Right cardiac atrium (tissue), 5 donors: ENCODE data around the gene SP100. TPM values are rescaled to one million over a fixed set of nuclear protein-coding genes. Genes with fewer than 3 reads are reported as not detected.
"Not testable (repeated sequence)": the region's sequence is repeated elsewhere in the genome, so short reads cannot be mapped to it uniquely, and the experiment has no call there.

Source experiments
- ATAC-seq, 2 donors: fragments of 200-7000 bp; cut with Tn5 transposase; one replicate each; pipeline versions ENCODE4 v1.8.0 to v1.9.1; 2020; ENCODE audit warnings: moderate library complexity in 2 of 2, mild to moderate bottlenecking in 1 of 2
- DNase-seq, 3 donors: peaks; one replicate each; pipeline ENCODE4 v3.0.0-alpha.2; 2020
- H3K27ac ChIP-seq: one replicate; pipeline ENCODE4 v1.5.1; 2013; ENCODE audit warnings: mild to moderate bottlenecking, low read length, control low read depth, moderate library complexity
- H3K27me3 ChIP-seq: one replicate; pipeline ENCODE4 v1.6.1; 2013; ENCODE audit not compliant: control insufficient read depth, insufficient read depth
- H3K4me1 ChIP-seq: one replicate; pipeline ENCODE4 v1.6.1; 2013; ENCODE audit warnings: low read length; ENCODE audit not compliant: control insufficient read depth, insufficient read depth
- H3K4me3 ChIP-seq: one replicate; pipeline ENCODE4 v1.5.1; 2013; ENCODE audit warnings: low read length, control low read depth
- H3K9me3 ChIP-seq: one replicate; pipeline ENCODE4 v1.6.1; 2013; ENCODE audit warnings: low read length; ENCODE audit not compliant: control insufficient read depth
- WGBS: extraction: QIAGEN DNeasy Blood & Tissue Kit; methylation state at CpG from one replicate; pipeline ENCODE4 v1.1.7; 2013; 5-methylcytosine and 5-hydroxymethylcytosine counted together
- intact Hi-C, 4 donors: fragments of 100-400 bp; cut with DNase I; formaldehyde crosslinking; loops; one replicate each; pipeline versions ENCODE4 v1.11.0 to v1.14.0; 2022 to 2023
- long read RNA-seq, 4 donors: library from polyadenylated mRNA; unstranded; transcript quantifications; one replicate each; pipeline ENCODE4 v2.0.0, GENCODE V29; 2020 to 2021
- polyA plus RNA-seq: library from polyadenylated mRNA; stranded (reverse); fragments of 200-250 nt; gene quantifications from one replicate; pipeline ENCODE4 v1.2.3, GENCODE V29; 2013
- total RNA-seq, 4 donors: library from RNA; stranded (reverse); fragmentation: NEBNext Ultra II Directional; extraction: Animal tissue kit (Norgen Biotek cat#: 25700); gene quantifications; one replicate each; pipeline ENCODE4 v1.2.1, GENCODE V29; 2021
- donor health status: healthy with polysubstance abuse.
- donor health status: DM: no; HTN: yes; CAD: no.
- donor health status: DM: no; HTN: no; CAD: no.
- donor health status: DM: no; HTN: yes; CAD: no; lungs with severe emphysema.
- donor health status: DM: yes; HTN: yes; CAD: no.

SP100 gene
- total RNA-seq, result 10 to 100 TPM; 70.8 to 88.3 (median 76.5) TPM
- polyA plus RNA-seq, result 64.5 TPM
- long read RNA-seq, donor 1, transcript SP100-205 (14 exons, 1,802 nt), result minor isoform, 20 of 167 reads
- long read RNA-seq, donor 1, transcript SP100-204 (15 exons, 1,898 nt), result major isoform, 53 of 167 reads
- long read RNA-seq, donor 1, partial matches to known transcripts, result 20 of 167 reads
- long read RNA-seq, donor 1, other reads (novel, unspliced or antisense), result 69 of 167 reads
- long read RNA-seq, donor 2, transcript SP100-205 (14 exons, 1,802 nt), result minor isoform, 9 of 60 reads
- long read RNA-seq, donor 2, transcript SP100-204 (15 exons, 1,898 nt), result major isoform, 22 of 60 reads
- long read RNA-seq, donor 2, partial matches to known transcripts, result 7 of 60 reads
- long read RNA-seq, donor 2, other reads (novel, unspliced or antisense), result 22 of 60 reads
- long read RNA-seq, donor 3, transcript SP100-205 (14 exons, 1,802 nt), result minor isoform, 38 of 369 reads
- long read RNA-seq, donor 3, transcript SP100-204 (15 exons, 1,898 nt), result major isoform, 118 of 369 reads
- long read RNA-seq, donor 3, partial matches to known transcripts, result 81 of 369 reads
- long read RNA-seq, donor 3, other reads (novel, unspliced or antisense), result 127 of 369 reads
- long read RNA-seq, donor 4, transcript SP100-204 (15 exons, 1,898 nt), result major isoform, 36 of 84 reads
- long read RNA-seq, donor 4, transcript SP100-205 (14 exons, 1,802 nt), result minor isoform, 15 of 84 reads
- long read RNA-seq, donor 4, partial matches to known transcripts, result 3 of 84 reads
- long read RNA-seq, donor 4, other reads (novel, unspliced or antisense), result 27 of 84 reads

DNA sequence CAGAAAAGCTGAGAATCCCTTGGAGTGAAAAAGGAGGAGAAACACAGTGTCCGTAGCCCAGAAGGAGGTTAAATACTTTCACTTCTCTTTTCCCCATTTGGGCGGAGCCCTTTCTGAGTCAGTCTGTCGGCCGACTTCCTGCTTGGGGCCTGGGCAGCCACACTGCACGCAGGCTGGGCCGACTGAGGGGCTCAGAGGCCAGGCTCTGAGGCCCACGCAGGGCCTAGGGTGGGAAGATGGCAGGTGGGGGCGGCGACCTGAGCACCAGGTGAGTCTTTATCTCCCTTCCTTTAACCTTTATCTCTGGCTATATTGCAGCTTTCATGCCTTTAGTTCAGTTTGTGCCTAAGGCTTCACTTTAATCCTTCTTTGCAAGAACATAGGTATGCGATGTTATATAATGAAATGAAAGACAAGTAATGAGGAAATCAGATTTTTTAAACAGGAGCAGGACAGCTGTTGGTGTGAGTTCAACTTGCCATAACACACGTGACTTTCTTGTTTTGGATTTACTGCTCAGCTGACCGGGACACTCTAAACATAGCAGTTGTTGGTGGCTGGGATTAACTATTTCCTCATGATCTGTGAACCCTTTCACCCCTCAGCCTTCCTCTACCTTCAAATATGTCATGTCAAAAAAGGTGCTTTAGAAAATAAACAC lies at the start of gene SP100:
Gene SP100 (plus strand): TSS at position 141 of the 661 bp plus-strand sequence. CDS start 96 bp downstream, at position 237.
- Histone ChIP-seq H3K9me3 (no peaks in the 10 kb centered on the region), H3K27me3 (no peaks in the 10 kb centered on the region), H3K4me1 (peaks cover 10% of the 10 kb centered on the region), H3K4me3 (peak within 1 kb of the TSS; percentile 78), H3K27ac (peak within 1 kb of the TSS; percentile 100)
- 6% methylated on average over 12 of the region's 12 CpGs for WGBS
- ATAC-seq (peak; percentile 88 to 89), DNase-seq (peak; percentile 78 to 92 (median 88))
- intact Hi-C loops, result no loop called here

DNA sequence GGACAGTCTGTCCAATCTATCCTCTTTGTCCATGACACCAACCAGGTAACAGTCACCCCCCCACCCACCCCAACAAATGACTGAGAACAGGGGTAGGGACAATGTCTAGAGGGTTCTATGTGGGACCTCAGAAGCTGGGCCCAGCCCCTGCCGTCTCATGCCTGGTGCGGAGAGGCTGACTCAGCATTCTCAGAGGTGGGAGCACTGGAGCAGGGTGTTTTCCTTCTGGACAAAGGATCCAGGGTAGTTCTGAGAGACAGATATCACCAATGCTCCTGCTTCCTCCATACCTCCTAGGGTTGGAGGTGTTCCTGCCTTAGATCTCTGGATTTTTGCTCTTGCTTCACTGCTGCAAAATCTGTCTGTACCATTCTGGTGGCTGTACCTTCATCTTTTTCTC lies 33.9 kb upstream of the SP100 start:
- intact Hi-C loops, result no loop called here
- no peaks in the 10 kb centered on the region for H3K9me3 ChIP-seq
- 94% methylated on average over 2 of the region's 2 CpGs for WGBS
- no peak for DNase-seq
- ATAC-seq, result no peak
- H3K27ac ChIP-seq, result no peak overlapping the region
- H3K27me3 ChIP-seq, result no peaks in the 10 kb centered on the region
- no peak overlapping the region for H3K4me3 ChIP-seq
- H3K4me1 ChIP-seq, result peaks cover 1% of the 10 kb centered on the region

DNA sequence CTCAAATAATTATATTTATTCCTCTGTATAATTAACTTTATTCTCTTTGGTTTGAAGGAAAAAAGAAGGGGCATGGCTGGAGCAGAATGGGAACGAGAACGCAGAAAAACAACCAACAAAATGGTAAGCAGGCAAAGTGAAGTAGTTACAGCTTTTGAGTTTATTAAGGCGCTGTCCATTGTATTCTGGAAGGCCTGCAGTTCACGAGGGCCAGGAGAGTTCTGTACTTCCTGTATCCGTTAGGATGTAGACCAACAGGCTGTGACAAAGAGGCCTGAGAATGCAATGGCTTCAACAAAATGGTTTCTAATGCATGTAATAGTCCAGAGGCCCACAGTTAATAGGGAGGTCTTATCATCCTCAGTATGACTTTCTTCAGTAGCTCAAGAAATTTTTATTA lies 32.5 kb upstream of the SP100 start:
- DNase-seq (no peak), ATAC-seq (no peak)
- no peak overlapping the region for H3K27ac ChIP-seq
- 69% methylated on average over 5 of the region's 5 CpGs for WGBS
- no peaks in the 10 kb centered on the region for H3K9me3 ChIP-seq
- H3K4me3 ChIP-seq, result no peak overlapping the region
- intact Hi-C loops, result no loop called here
- peaks cover 1% of the 10 kb centered on the region for H3K4me1 ChIP-seq
- no peaks in the 10 kb centered on the region for H3K27me3 ChIP-seq

DNA sequence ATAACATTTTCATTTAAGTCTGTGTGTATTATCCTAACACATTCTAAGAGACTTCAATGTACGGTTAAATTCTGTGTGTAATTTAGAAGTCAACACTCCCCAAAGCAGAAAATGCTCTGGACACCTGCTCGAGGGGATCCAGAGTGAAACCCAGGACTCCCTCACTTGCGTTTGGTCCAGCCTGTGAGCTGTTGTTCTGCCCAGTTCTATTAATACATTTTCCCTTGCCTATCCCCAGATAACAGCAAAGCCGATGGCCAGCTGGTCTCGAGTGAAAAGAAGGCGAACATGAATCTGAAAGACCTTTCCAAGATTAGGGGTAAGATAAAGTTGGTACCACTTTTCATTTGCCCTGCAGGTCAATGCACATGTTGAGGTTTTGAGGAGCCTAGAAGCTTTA lies 31.0 kb upstream of the SP100 start:
- ATAC-seq, result no peak
- Histone ChIP-seq H3K9me3 (no peaks in the 10 kb centered on the region), H3K27ac (no peak overlapping the region), H3K27me3 (no peaks in the 10 kb centered on the region), H3K4me1 (peaks cover 1% of the 10 kb centered on the region), H3K4me3 (no peak overlapping the region)
- DNase-seq, result no peak
- 63% methylated on average over 6 of the region's 6 CpGs for WGBS
- intact Hi-C loops, result no loop called here

DNA sequence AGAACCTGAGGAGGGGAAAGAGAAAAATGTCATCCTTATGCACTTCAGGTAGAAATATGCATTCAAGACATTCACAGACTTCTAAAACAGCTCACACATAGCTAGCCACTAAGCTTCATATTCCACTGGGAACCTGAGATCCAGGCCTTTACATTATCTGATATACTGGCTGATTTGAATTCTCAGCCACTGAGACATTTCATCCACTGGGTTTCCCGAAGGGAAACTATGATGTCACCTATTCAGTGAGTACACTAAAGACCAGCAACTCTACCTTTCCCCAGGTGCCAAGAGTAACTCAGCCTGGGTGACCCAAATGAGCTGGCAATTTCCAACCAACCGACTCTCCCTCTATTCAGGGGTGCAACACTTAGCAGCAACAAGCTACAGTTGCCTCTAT lies 21.7 kb upstream of the SP100 start:
- Histone ChIP-seq H3K27me3 (no peaks in the 10 kb centered on the region), H3K4me3 (no peak overlapping the region), H3K9me3 (no peaks in the 10 kb centered on the region), H3K4me1 (no peaks in the 10 kb centered on the region), H3K27ac (no peak overlapping the region)
- WGBS, result 88% methylated on average over 2 of the region's 2 CpGs
- ATAC-seq (no peak), DNase-seq (no peak)
- intact Hi-C loops, result no loop called here

DNA sequence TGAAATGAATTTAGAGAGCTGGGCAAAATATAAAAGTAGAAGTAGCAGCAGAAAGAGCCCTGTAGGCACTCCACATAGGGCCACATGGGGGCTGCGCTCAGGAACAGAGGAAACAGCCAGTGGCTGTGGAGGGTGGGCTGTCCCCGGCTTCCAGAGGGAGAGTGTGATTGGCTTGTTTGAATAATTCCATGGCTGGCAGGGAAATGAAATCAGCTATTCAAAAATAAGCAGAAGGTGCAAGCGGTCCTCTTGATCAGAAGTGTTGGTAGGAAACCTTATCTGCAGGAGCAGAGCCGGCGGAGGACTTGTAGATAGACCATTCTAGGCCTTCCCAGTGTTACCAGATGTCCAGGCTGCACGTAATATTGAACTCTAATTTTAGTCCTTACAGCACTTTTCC lies 17.3 kb upstream of the SP100 start:
- H3K9me3 ChIP-seq, intact Hi-C loops, H3K27me3 ChIP-seq, H3K4me3 ChIP-seq, H3K4me1 ChIP-seq: not testable (repeated sequence)
- peak overlapping the region; percentile 52 for H3K27ac ChIP-seq
- ATAC-seq (peak; percentile 85 to 86), DNase-seq (peak; percentile 27 to 62 (median 56))
- 69% methylated on average over 6 of the region's 6 CpGs for WGBS

DNA sequence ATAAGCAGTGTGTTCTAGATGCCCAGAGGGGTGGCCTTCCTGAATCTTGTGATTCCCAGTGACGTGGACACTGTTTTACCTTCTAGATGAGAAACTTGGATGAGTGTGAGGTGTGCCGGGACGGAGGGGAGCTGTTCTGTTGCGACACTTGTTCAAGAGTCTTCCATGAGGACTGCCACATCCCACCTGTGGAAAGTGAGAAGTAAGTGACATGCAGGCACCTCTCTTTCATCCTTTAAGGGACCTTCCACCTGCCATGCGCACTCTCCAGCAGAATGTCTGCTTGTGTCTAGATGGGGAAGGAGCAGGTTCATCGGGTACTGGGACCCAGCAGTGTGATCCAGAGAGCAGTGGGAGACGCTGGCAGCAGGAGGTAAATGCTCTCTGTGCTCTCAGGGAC lies 16.0 kb upstream of the SP100 start:
- H3K27ac ChIP-seq, result no peak overlapping the region
- DNase-seq (no peak), ATAC-seq (no peak)
- H3K4me3 ChIP-seq, result no peak overlapping the region
- H3K4me1 ChIP-seq, result no peaks in the 10 kb centered on the region
- WGBS, result 88% methylated on average over 7 of the region's 7 CpGs
- intact Hi-C loops, result no loop called here
- H3K27me3 ChIP-seq, result no peaks in the 10 kb centered on the region
- H3K9me3 ChIP-seq, result no peaks in the 10 kb centered on the region

DNA sequence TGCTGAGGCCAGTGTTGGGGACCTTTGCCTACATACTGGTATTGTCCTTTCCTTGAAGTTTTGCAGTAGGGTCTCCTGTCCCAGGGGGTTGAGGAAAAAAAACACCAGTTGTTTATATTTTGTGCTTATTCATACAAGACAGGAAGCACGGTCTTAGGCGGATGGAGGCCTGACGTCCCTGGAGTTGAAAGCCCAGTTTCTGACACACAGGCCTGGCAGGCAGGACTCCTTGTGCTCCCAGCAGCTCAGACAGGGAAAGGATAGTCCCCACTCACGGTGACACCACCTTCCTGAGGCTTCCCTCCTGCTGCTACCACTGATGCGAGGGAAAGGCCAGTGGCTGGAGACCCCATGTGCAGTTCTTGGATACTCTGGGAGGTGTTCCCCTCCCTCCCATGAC lies 15.5 kb upstream of the SP100 start:
- intact Hi-C loops, result no loop called here
- ATAC-seq, result no peak

DNA sequence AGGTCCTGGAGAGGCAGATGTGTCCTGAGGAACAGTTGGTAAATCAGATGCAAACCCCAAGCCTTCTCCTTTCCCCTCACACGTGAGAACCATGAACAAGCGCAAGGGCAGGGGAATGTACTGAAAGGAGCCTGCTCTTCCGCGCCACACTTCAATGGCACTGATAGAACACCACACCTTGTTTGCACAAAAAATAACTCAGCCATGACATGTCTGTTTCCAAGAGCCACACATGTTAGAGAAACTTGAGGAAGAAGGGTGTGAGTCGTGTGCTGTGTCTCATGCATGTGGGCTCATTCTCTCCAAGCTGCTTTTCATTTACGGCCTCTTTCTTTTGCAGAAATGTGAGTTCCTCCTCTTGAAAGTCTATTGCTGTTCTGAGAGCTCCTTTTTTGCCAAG lies 15.0 kb upstream of the SP100 start:
- H3K9me3 ChIP-seq, H3K27ac ChIP-seq, H3K4me1 ChIP-seq, H3K4me3 ChIP-seq, H3K27me3 ChIP-seq, ATAC-seq, intact Hi-C loops, DNase-seq: not testable (repeated sequence)
- WGBS, result 93% methylated on average over 2 of the region's 6 CpGs

More for the DNA sequence above, 15.5 kb upstream of the SP100 start:
- Histone ChIP-seq H3K27ac (no peak overlapping the region), H3K4me1 (no peaks in the 10 kb centered on the region), H3K27me3 (no peaks in the 10 kb centered on the region), H3K4me3 (no peak overlapping the region), H3K9me3 (no peaks in the 10 kb centered on the region)
- no peak for DNase-seq
- WGBS, result 72% methylated on average over 5 of the region's 5 CpGs

DNA sequence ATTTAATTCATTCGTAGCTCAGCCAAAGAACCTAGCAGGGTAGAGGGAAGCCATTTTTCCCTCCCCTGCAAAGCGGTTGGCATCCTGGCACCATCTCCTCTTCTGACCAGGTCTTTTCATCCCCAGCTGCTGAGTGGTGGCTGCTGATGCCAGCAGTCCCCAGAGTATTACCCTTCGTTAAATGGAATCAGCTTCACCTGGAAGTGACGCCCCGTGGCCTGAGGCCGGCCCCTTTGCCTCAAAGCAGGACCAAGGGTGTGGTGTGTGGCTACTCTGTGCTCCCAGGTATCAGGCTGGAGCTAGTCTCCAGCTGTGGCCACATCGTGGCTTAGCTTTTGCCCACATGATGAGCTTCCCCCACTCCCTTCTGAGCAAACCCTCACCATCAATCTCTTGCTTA lies 12.3 kb upstream of the SP100 start:
- ATAC-seq (no peak), DNase-seq (no peak)
- 96% methylated on average over 7 of the region's 7 CpGs for WGBS
- intact Hi-C loops, result no loop called here
- peaks cover 3% of the 10 kb centered on the region for H3K4me1 ChIP-seq
- no peak overlapping the region for H3K27ac ChIP-seq
- no peaks in the 10 kb centered on the region for H3K9me3 ChIP-seq
- H3K27me3 ChIP-seq, result no peaks in the 10 kb centered on the region
- no peak overlapping the region for H3K4me3 ChIP-seq

DNA sequence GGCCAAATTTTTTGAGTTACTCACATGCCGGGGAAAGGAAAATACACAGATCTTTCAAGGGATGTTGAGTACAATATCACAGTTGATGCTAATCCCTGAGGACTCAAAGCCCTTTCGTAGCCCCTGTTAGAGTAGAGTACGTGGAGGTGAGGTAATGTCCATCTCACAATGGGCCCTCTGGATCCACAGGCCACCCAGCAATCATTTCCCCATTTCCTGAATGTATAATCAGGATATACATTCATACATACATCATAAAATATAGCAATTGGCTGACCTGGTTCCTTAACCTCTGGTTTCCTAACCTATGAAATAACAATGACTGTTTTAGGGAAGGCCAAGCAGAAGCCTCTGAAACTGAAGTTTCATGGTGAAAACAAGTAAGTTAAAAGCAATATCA lies 10.2 kb upstream of the SP100 start:
- WGBS, result 93% methylated on average over 3 of the region's 3 CpGs
- no peak overlapping the region for H3K27ac ChIP-seq
- intact Hi-C loops, result no loop called here
- H3K9me3 ChIP-seq, result no peaks in the 10 kb centered on the region
- DNase-seq (no peak), ATAC-seq (no peak)
- H3K4me3 ChIP-seq, result no peak overlapping the region
- H3K4me1 ChIP-seq, result peaks cover 3% of the 10 kb centered on the region
- H3K27me3 ChIP-seq, result no peaks in the 10 kb centered on the region
